GM23248 (cell line): ENCODE results near the gene PARS2.

Experiments used
- EZH2 ChIP-seq: fragments of 200-600 bp; sonication (generic); IDR thresholded peaks from 2 replicates; pipeline ENCODE4 v1.6.1; 2018; ENCODE audit warnings: antibody characterized with exemption, mild to moderate bottlenecking; ENCODE audit not compliant: insufficient read depth, poor library complexity, severe bottlenecking
- EZH2phosphoT487 ChIP-seq: fragments of 200-600 bp; sonication (generic); IDR thresholded peaks from 2 replicates; pipeline ENCODE4 v1.6.1; 2018; ENCODE audit warnings: antibody characterized with exemption, moderate library complexity, mild to moderate bottlenecking, low read depth; ENCODE audit not compliant: insufficient read depth

DNA sequence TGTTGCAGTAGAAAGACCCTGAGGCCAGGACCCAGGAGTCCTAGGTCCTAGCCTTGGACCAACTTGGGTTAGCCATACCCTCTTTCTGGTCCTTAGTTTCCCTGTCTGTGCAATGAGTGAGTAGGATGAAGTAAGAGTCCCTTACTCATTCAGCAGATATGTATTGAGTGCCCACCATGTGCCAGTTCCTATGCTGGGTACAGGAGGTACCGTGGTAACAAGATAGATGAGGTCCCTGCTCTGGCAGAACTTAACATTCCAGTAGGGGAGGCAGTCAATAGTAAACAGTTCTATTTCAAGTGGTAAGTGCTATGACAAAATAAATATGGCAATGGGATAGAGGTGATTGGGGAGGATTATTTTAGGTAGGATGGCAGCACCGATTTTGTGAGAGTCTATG is 18.3 kb upstream of the PARS2 start:
- TF ChIP-seq EZH2 (no peak), EZH2phosphoT487 (no peak)
